Vagina (tissue), 2 donors: ENCODE measurements around the gene FMN2. TPM values are rescaled to one million over a fixed set of nuclear protein-coding genes. Genes with fewer than 3 reads are reported as not detected.

Source experiments
- DNase-seq, 2 donors: peaks; one replicate each; pipeline ENCODE4 v3.0.0-alpha.2; 2017; ENCODE audit errors: extremely low spot score in 2 of 2
- H3K27ac ChIP-seq: fragments of 200-600 bp; sonication (generic); one replicate; pipeline ENCODE4 v1.5.1; 2019
- H3K27me3 ChIP-seq: fragments of 200-600 bp; sonication (generic); one replicate; pipeline ENCODE4 v1.5.1; 2019
- H3K36me3 ChIP-seq, 2 donors: fragments of 200-600 bp; sonication (generic); one replicate each; pipeline ENCODE4 v1.5.1; 2017 to 2019
- H3K4me1 ChIP-seq: fragments of 200-600 bp; sonication (generic); one replicate; pipeline ENCODE4 v1.5.1; 2019
- H3K4me3 ChIP-seq, 2 donors: fragments of 200-600 bp; sonication (generic); 1 replicate in 1 of 2; 2 replicates in 1 of 2; pipeline ENCODE4 v1.5.1; 2016 to 2019
- H3K9me3 ChIP-seq: fragments of 200-600 bp; sonication (generic); one replicate; pipeline ENCODE4 v1.5.1; 2019
- POLR2A ChIP-seq, 2 donors: fragments of 450-650 bp; IDR thresholded peaks; one replicate each; pipeline ENCODE4 v1.6.1; 2017; ENCODE audit warnings: antibody characterized with exemption in 2 of 2, mild to moderate bottlenecking in 2 of 2, moderate library complexity in 2 of 2
- POLR2AphosphoS5 ChIP-seq, 2 donors: sonication (generic); formaldehyde crosslinking; IDR thresholded peaks; one replicate each; pipeline ENCODE4 v1.9.0; 2017; ENCODE audit warnings: antibody characterized with exemption in 2 of 2, mild to moderate bottlenecking in 2 of 2, low read depth in 1 of 2; ENCODE audit not compliant: insufficient read depth in 1 of 2
- intact Hi-C: fragments of 100-400 bp; cut with DNase I; formaldehyde crosslinking; loops from one replicate; pipeline ENCODE4 v1.15.1; 2023
- total RNA-seq: library from RNA; depleted of rRNA; stranded (reverse); fragments of >200 nt; gene quantifications from one replicate; pipeline ENCODE4 v1.2.3, GENCODE V29; 2016
- TF ChIP-seq, protein P1 (sequence below), 3 experiments: fragments of 450-650 bp in 2 of 3; fragments of 200-600 bp in 1 of 3; sonication (generic) in 1 of 3; IDR thresholded peaks; one replicate each; pipeline ENCODE4 v1.5.1; 2017 to 2019; ENCODE audit warnings: antibody characterized with exemption in 3 of 3, mild to moderate bottlenecking in 2 of 3, moderate library complexity in 2 of 3

FMN2 gene
- total RNA-seq, 1 donor from 2014 or later: not detected

DNA sequence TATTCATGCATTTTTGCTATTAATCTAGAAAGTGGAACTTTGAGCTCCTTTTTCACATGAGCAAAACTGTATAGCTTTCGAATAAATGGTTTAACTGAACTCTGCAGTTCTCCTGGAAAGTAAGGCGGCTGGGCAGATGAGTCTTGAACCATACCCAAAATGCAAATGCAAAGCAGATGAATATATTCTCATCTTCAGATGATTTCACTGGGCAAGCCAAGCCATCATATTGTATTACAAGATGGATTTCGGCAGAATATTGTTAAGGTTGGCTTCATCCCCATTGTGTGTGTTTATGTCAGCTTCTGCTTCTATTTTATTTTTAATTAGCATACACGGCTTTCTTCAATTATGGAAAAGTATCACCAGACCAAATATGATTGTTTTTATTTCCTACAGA lies 310.6 kb downstream of the FMN2 start:
- no peak for DNase-seq
- Histone ChIP-seq H3K36me3 (no peaks in the 10 kb centered on the region), H3K9me3 (no peaks in the 10 kb centered on the region), H3K4me3 (no peak overlapping the region), H3K27ac (no peak overlapping the region), H3K4me1 (no peaks in the 10 kb centered on the region), H3K27me3 (no peaks in the 10 kb centered on the region)
- TF ChIP-seq POLR2A (IDR thresholded peaks at IDR 0.05) (no peak), POLR2AphosphoS5 (IDR thresholded peaks at IDR 0.05; ENCODE audit: insufficient read depth in 1 of 2, low read depth in 1 of 2) (no peak)
- TF ChIP-seq, protein P1, sequence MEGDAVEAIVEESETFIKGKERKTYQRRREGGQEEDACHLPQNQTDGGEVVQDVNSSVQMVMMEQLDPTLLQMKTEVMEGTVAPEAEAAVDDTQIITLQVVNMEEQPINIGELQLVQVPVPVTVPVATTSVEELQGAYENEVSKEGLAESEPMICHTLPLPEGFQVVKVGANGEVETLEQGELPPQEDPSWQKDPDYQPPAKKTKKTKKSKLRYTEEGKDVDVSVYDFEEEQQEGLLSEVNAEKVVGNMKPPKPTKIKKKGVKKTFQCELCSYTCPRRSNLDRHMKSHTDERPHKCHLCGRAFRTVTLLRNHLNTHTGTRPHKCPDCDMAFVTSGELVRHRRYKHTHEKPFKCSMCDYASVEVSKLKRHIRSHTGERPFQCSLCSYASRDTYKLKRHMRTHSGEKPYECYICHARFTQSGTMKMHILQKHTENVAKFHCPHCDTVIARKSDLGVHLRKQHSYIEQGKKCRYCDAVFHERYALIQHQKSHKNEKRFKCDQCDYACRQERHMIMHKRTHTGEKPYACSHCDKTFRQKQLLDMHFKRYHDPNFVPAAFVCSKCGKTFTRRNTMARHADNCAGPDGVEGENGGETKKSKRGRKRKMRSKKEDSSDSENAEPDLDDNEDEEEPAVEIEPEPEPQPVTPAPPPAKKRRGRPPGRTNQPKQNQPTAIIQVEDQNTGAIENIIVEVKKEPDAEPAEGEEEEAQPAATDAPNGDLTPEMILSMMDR (IDR thresholded peaks at IDR 0.05): no peak
- intact Hi-C loops: no loop called here

DNA sequence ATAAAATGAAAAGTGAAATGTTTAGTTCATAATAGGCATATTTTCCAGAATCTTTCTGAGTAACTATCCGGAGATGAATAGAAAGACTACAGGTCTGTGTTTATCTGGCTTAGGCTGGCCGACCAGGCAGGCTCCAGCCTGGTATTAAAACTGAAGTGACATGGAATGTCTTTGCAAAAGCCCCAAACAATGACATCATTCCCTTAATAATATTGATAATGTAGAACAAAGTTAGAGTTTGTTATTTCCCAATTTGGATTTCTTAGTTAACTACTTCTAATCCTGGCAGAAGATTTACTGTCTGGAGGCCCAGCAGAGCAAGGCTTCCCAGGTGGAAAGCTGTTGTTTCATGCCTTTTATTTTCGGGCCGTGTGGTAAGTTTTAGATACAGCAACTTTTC lies 312.6 kb downstream of the FMN2 start:
- Histone ChIP-seq H3K27me3 (no peaks in the 10 kb centered on the region), H3K4me3 (no peak overlapping the region), H3K9me3 (no peaks in the 10 kb centered on the region), H3K4me1 (no peaks in the 10 kb centered on the region), H3K36me3 (no peaks in the 10 kb centered on the region), H3K27ac (no peak overlapping the region)
- no peak for TF ChIP-seq POLR2A (IDR thresholded peaks at IDR 0.05)
- TF ChIP-seq, protein P1 (IDR thresholded peaks at IDR 0.05): no peak
- no peak for TF ChIP-seq POLR2AphosphoS5 (IDR thresholded peaks at IDR 0.05; ENCODE audit: insufficient read depth in 1 of 2, low read depth in 1 of 2)
- no peak for DNase-seq
- intact Hi-C loops: no loop called here

DNA sequence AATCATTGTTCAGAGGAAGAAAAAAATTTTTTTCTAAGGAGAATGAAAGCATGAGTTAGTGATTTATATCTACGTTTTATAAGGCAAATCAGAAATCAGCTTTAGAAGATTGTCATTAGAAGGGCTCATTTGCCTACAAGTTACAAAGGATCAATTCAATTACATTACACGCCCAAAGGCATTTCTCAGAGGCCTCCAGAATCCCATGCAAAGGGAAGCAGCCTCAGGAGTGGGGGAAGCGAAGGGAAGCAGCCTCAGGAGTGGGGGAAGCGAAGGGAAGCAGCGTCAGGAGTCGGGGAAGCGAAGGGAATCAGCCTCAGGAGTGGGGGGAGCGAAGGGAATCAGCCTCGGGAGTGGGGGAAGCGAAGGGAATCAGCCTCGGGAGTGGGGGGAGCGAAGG lies 314.1 kb downstream of the FMN2 start:
- no peaks in the 10 kb centered on the region for H3K4me1 ChIP-seq
- H3K4me3 ChIP-seq: no peak overlapping the region
- H3K27me3 ChIP-seq: no peaks in the 10 kb centered on the region
- no peak overlapping the region for H3K27ac ChIP-seq
- no peaks in the 10 kb centered on the region for H3K36me3 ChIP-seq
- intact Hi-C loops: no loop called here
- DNase-seq: no peak
- TF ChIP-seq POLR2A (IDR thresholded peaks at IDR 0.05): no peak
- TF ChIP-seq POLR2AphosphoS5 (IDR thresholded peaks at IDR 0.05; ENCODE audit: insufficient read depth in 1 of 2, low read depth in 1 of 2): no peak
- TF ChIP-seq, protein P1 (IDR thresholded peaks at IDR 0.05): no peak
- H3K9me3 ChIP-seq: no peaks in the 10 kb centered on the region

DNA sequence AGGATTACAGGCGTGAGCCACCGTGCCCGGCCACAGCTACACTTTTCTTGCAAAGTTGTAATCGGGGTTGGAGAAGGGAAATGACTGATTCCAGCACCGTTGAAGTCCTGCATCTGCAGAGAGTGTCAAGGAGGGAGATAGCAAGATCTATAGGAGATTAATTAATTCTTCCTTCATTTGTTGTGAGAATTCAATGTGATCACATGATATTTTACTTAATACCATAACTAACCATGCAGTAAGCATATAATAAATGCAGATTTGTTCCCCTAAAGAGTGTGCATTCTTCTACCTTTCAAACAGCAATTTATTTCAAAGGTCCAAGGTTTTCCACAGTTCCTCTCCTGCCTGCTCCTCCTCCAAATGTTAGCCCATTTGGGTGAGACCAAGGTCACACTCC lies 315.7 kb downstream of the FMN2 start:
- TF ChIP-seq POLR2AphosphoS5 (IDR thresholded peaks at IDR 0.05; ENCODE audit: insufficient read depth in 1 of 2, low read depth in 1 of 2) (no peak), POLR2A (IDR thresholded peaks at IDR 0.05) (no peak)
- TF ChIP-seq, protein P1 (IDR thresholded peaks at IDR 0.05): no peak
- H3K27me3 ChIP-seq: no peaks in the 10 kb centered on the region
- no peak for DNase-seq
- H3K36me3 ChIP-seq: no peaks in the 10 kb centered on the region
- H3K4me3 ChIP-seq: no peak overlapping the region
- H3K27ac ChIP-seq: no peak overlapping the region
- intact Hi-C loops: no loop called here
- no peaks in the 10 kb centered on the region for H3K4me1 ChIP-seq
- H3K9me3 ChIP-seq: no peaks in the 10 kb centered on the region

DNA sequence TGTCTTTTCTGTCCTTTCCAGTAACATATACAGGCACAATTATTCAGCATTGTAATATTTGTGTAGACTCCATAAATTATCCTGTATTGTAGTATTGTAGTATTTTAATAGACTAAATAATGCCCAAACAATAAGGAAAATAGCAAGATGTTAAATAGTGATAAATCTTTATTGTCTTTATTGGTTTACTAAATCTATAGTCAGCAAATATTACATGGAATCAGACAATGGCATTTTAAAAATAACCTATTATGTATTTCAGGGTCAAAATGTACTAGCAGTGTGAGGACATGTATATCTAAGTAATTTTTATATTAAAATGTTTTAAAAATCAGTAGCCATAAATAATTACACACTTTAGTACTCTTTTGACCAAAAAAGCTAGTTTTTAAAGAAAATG lies 317.9 kb downstream of the FMN2 start:
- Histone ChIP-seq H3K4me1 (no peaks in the 10 kb centered on the region), H3K36me3 (no peaks in the 10 kb centered on the region), H3K9me3 (no peaks in the 10 kb centered on the region), H3K27ac (no peak overlapping the region), H3K27me3 (no peaks in the 10 kb centered on the region), H3K4me3 (no peak overlapping the region)
- no peak for DNase-seq
- TF ChIP-seq POLR2AphosphoS5 (IDR thresholded peaks at IDR 0.05; ENCODE audit: insufficient read depth in 1 of 2, low read depth in 1 of 2) (no peak), POLR2A (IDR thresholded peaks at IDR 0.05) (no peak)
- TF ChIP-seq, protein P1 (IDR thresholded peaks at IDR 0.05): no peak
- intact Hi-C loops: no loop called here
